Measurements from ENCODE around the gene NMRAL1.

DNA sequence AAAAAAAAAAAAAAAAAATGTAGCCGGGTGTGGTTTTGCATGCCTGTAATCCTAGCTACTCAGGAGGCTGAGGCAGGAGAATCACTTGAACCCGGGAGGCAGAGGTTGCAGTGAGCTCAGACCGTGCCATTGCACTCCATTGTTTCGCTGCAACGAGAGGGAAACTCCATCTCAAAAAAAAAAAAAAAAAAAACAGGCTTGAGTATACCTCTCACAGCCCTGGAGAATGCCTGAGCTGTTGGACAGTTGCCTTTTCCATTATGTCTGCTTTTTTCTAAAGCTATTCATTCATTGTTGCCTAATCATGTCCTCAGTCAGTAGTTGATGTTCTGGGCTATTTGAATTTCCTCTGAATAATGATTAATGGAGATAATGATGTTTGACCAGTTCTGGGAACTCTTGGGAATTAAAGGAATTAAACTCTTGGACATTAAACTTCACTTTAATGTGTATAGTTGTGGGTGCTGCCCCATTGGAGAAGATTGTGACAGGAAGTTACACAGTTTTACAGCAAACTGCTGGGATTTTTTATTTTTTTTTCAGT, 13.6 kb upstream of the NMRAL1 start:
- TF ChIP-seq POLR2AphosphoS5 (IDR thresholded peaks at IDR 0.05) (no peak), CTCF (IDR thresholded peaks at IDR 0.05 in 8 of 11, conservative IDR thresholded peaks at IDR 0.05 in 3 of 11) (no peak)

Data from spleen (tissue), 7 donors.